Measurements from ENCODE around the gene RAB3IL1.

The RAB3IL1 gene

GRCh38 chr11:61905067-61905696 is 12.2 kb downstream of the RAB3IL1 start:
- no peak for DNase-seq (ENCODE audit: low spot score)

- no peak for DNase-seq (ENCODE audit: low spot score)
Observed at GRCh38 chr11:61904539-61905048, 12.8 kb downstream of the RAB3IL1 start.

- no peak for DNase-seq (ENCODE audit: low spot score)
Observed at GRCh38 chr11:61903845-61904244, 13.5 kb downstream of the RAB3IL1 start.

- DNase-seq (ENCODE audit: low spot score), result no peak
Observed at GRCh38 chr11:61902313-61902712, 15.1 kb downstream of the RAB3IL1 start.

- DNase-seq (ENCODE audit: low spot score), result peak; percentile 72
Observed at GRCh38 chr11:61901397-61901796, 16.0 kb downstream of the RAB3IL1 start.

GRCh38 chr11:61900251-61900650 is 17.1 kb downstream of the RAB3IL1 start:
- DNase-seq (ENCODE audit: low spot score), result no peak

GRCh38 chr11:61899146-61899841 is 18.1 kb downstream of the RAB3IL1 start:
- DNase-seq (ENCODE audit: low spot score), result peak; percentile 100

- DNase-seq (ENCODE audit: low spot score), result no peak
Observed at GRCh38 chr11:61898247-61898582, 19.2 kb downstream of the RAB3IL1 start.

- peak; percentile 100 for DNase-seq (ENCODE audit: low spot score)
Observed at GRCh38 chr11:61897387-61898246, 19.7 kb downstream of the RAB3IL1 start.

GRCh38 chr11:61896665-61897386 is 20.5 kb downstream of the RAB3IL1 start:
- DNase-seq (ENCODE audit: low spot score), result no peak

- DNase-seq (ENCODE audit: low spot score), result no peak
Observed at GRCh38 chr11:61895718-61896059, 21.7 kb downstream of the RAB3IL1 start.

GRCh38 chr11:61895046-61895717 is 22.2 kb downstream of the RAB3IL1 start:
- no peak for DNase-seq (ENCODE audit: low spot score)

- no peak for DNase-seq (ENCODE audit: low spot score)
Observed at GRCh38 chr11:61893981-61894380, 23.4 kb downstream of the RAB3IL1 start.

- no peak for DNase-seq (ENCODE audit: low spot score)
Observed at GRCh38 chr11:61892085-61892370, 25.3 kb downstream of the RAB3IL1 start.

GRCh38 chr11:61891331-61892084 is 25.9 kb downstream of the RAB3IL1 start, which contains the start of gene FADS3:
FADS3 (minus strand) TSS chr11:61891545; CDS start chr11:61891381, 164 bp downstream.
- DNase-seq (ENCODE audit: low spot score), result peak; percentile 98

- peak; percentile 77 for DNase-seq (ENCODE audit: low spot score)
Observed at GRCh38 chr11:61890529-61891330, 26.6 kb downstream of the RAB3IL1 start.

GRCh38 chr11:61889831-61890230 is 27.5 kb downstream of the RAB3IL1 start:
- DNase-seq (ENCODE audit: low spot score), result no peak

- DNase-seq (ENCODE audit: low spot score), result no peak
Observed at GRCh38 chr11:61888590-61888989, 28.8 kb downstream of the RAB3IL1 start.

- no peak for DNase-seq (ENCODE audit: low spot score)
Observed at GRCh38 chr11:61887839-61888494, 29.4 kb downstream of the RAB3IL1 start.

- no peak for DNase-seq (ENCODE audit: low spot score)
Observed at GRCh38 chr11:61886643-61887042, 30.7 kb downstream of the RAB3IL1 start.

Measured in HuH-7 (cell line).